Rectal smooth muscle tissue (tissue), 1 donor: ENCODE data around the gene NPLOC4.

Experiments used
- H3K27ac ChIP-seq: one replicate; pipeline ENCODE4 v1.7.0; 2013; ENCODE audit warnings: low read depth, low read length, inconsistent platforms
- H3K27me3 ChIP-seq: one replicate; pipeline ENCODE4 v1.7.0; 2013; ENCODE audit warnings: low read length; ENCODE audit not compliant: control insufficient read depth, insufficient read depth
- H3K36me3 ChIP-seq: one replicate; pipeline ENCODE4 v1.7.0; 2013; ENCODE audit warnings: low read length; ENCODE audit not compliant: control insufficient read depth, insufficient read depth
- H3K4me1 ChIP-seq: one replicate; pipeline ENCODE4 v1.7.0; 2013; ENCODE audit warnings: low read length; ENCODE audit not compliant: control insufficient read depth, insufficient read depth
- H3K4me3 ChIP-seq: one replicate; pipeline ENCODE4 v1.7.0; 2013; ENCODE audit warnings: low read length
- H3K9ac ChIP-seq: one replicate; pipeline ENCODE4 v1.7.0; 2013; ENCODE audit warnings: low read length

Gene NPLOC4

DNA sequence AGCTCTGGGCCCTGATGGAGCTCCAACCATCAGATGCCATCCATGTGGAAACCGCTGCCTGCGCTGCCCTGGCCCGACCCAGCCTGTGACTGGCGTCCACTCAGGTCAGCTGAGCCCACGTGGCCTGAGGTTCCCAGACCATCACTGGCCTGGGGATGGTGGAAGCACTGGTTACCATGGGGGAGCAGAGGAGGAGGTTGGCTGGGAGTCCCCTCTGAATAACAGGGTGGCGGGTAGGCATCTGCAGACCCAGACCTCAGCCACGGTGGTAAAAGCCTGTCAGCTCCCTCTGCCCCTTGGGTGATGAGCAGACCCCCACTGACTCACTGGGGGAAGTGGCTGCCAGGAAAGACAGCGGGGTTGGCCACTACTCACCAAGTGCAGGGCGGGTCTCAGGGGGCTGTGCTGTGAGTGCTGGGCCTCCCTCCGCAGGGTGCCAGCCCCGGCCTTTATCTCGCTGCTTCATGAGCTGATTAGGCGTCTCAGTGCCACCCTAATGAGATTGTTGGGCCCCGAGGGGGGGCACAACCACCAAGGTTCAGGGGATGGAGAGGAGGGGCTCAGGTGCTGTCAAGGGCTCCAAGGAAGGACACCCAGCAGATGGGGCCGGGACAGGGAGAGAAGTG, 19.3 kb upstream of the NPLOC4 start, which contains the start of gene PDE6G:
TSS of gene PDE6G (minus strand) at position 425 of the 626 bp plus-strand sequence. CDS start 3,237 bp downstream, outside the sequence.
- Histone ChIP-seq H3K27me3 (no peaks in the 10 kb centered on the region), H3K9ac (no peak within 1 kb of the TSS), H3K4me3 (no peak within 1 kb of the TSS), H3K27ac (no peak within 1 kb of the TSS), H3K4me1 (no peaks in the 10 kb centered on the region), H3K36me3 (no peaks in the 10 kb centered on the region)

GRCh38 chr17:81655378-81656117, 18.6 kb upstream of the NPLOC4 start:
- Histone ChIP-seq H3K4me1 (no peaks in the 10 kb centered on the region), H3K27ac (no peak overlapping the region), H3K27me3 (no peaks in the 10 kb centered on the region), H3K36me3 (no peaks in the 10 kb centered on the region), H3K9ac (no peak overlapping the region), H3K4me3 (no peak overlapping the region)

DNA sequence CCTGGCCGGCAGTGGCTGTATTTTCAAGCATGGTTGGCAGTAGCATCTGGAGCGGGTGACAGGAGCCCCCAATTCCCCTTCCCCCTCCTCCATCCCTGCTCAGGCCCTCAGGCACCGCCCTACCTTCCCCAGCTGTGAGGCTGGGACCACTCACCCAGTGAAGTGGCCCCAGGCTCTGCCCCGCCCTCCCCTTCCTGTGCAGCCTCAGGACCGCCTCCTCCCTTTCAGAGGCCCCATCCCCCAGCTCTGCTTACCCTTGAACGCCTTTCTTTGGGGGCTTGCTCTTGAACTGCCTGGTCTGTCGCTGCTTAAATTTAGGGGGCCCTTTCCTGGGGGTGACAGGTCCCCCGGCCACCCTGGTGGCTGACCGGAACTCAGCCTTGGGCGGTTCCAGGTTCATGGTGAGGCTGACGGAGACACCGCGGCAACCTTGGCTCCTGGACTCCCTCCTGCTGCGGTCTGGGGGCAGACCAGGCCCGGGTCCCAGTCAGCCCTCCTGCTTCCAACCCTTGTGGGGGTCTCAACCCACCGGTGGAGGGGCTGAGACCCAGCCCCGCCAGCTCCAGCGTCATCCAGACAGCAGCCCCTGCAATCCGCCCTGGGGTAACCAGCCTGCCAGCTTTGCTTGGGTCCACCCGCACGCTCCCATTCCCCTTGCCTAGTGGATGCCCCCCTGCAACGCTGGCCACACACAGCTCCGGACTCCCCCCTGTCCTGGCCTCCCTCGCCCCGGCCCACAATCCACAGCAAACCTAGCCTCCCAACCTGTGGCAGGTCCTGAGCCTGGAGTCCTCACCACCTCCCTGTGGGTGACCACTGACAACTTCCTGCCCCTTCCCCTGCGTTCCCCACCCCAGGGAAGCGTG, 16.2 kb upstream of the NPLOC4 start:
- H3K4me1 ChIP-seq = no peaks in the 10 kb centered on the region
- no peak overlapping the region for H3K27ac ChIP-seq
- no peak overlapping the region for H3K9ac ChIP-seq
- no peaks in the 10 kb centered on the region for H3K36me3 ChIP-seq
- H3K4me3 ChIP-seq = no peak overlapping the region
- peaks cover 11% of the 10 kb centered on the region for H3K27me3 ChIP-seq

- Histone ChIP-seq H3K27ac (no peak overlapping the region), H3K27me3 (peaks cover 18% of the 10 kb centered on the region), H3K4me3 (no peak overlapping the region), H3K36me3 (no peaks in the 10 kb centered on the region), H3K4me1 (no peaks in the 10 kb centered on the region), H3K9ac (no peak overlapping the region)
These were observed 14.8 kb upstream of the NPLOC4 start for GRCh38 chr17:81651692-81652091.

GRCh38 chr17:81650951-81651350, 14.0 kb upstream of the NPLOC4 start:
- Histone ChIP-seq H3K4me1 (no peaks in the 10 kb centered on the region), H3K27ac (no peak overlapping the region), H3K4me3 (no peak overlapping the region), H3K9ac (no peak overlapping the region), H3K36me3 (no peaks in the 10 kb centered on the region), H3K27me3 (peaks cover 18% of the 10 kb centered on the region)

DNA sequence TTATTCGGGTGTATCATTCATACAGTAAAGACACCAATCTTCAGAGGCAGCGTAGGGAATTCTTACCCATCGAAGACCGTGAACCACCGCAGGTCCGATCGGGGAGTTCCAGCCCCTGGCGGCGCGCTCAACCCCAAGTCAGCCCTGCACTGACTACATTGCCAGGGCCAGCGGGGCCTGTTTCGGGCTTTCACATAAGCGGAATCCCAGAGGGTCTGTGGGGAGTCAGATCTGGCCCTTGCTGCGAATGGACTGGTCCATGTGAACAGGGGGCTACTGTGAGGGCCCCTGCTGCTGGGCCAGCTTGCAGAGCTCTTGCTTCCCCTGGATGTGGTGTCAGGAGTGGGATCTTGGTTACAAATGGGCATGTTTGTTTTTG, 11.8 kb upstream of the NPLOC4 start:
- no peaks in the 10 kb centered on the region for H3K4me1 ChIP-seq
- no peak overlapping the region for H3K27ac ChIP-seq
- no peak overlapping the region for H3K4me3 ChIP-seq
- H3K27me3 ChIP-seq = peaks cover 18% of the 10 kb centered on the region
- no peaks in the 10 kb centered on the region for H3K36me3 ChIP-seq
- no peak overlapping the region for H3K9ac ChIP-seq

DNA sequence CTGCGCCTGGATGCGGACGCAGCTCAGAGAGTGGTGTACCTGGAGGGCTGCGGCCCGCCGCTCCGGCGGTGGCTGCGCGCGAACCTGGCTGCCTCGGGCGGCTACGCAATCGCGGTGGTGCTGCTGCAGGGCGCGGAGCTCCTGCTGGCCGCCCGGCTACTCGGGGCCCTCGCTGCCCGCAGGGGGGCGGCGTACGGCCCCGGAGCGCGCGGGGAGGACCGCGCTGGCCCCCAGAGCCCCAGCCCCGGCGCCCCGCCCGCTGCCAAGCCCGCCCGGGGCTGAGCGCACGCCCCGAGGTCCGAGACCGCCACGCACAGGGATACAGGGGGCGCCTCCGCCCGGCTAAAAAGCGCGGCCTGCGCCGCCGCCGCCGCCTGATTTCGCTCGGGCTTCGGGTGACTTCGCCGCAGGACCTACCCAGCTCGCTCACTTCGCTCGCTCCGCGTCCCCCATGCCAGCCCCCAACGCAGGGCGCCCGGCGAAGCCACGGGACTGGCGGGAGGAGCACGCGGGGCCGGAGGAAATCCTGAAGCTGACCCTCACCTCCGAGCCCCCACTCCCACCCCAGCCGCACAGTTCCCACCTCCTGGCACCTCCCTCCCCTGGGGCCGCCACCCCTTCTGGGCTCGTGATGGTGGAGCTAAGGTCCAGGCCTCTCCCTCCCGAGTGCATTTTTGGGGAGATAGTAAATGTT, 11.2 kb upstream of the NPLOC4 start:
- peaks cover 18% of the 10 kb centered on the region for H3K27me3 ChIP-seq
- H3K4me1 ChIP-seq = no peaks in the 10 kb centered on the region
- no peak overlapping the region for H3K4me3 ChIP-seq
- H3K9ac ChIP-seq = no peak overlapping the region
- no peak overlapping the region for H3K27ac ChIP-seq
- H3K36me3 ChIP-seq = no peaks in the 10 kb centered on the region

- no peaks in the 10 kb centered on the region for H3K36me3 ChIP-seq
- no peak overlapping the region for H3K27ac ChIP-seq
- H3K27me3 ChIP-seq = peaks cover 18% of the 10 kb centered on the region
- H3K9ac ChIP-seq = no peak overlapping the region
- no peak overlapping the region for H3K4me3 ChIP-seq
- no peaks in the 10 kb centered on the region for H3K4me1 ChIP-seq
These were observed 10.7 kb upstream of the NPLOC4 start for GRCh38 chr17:81647640-81648012.

DNA sequence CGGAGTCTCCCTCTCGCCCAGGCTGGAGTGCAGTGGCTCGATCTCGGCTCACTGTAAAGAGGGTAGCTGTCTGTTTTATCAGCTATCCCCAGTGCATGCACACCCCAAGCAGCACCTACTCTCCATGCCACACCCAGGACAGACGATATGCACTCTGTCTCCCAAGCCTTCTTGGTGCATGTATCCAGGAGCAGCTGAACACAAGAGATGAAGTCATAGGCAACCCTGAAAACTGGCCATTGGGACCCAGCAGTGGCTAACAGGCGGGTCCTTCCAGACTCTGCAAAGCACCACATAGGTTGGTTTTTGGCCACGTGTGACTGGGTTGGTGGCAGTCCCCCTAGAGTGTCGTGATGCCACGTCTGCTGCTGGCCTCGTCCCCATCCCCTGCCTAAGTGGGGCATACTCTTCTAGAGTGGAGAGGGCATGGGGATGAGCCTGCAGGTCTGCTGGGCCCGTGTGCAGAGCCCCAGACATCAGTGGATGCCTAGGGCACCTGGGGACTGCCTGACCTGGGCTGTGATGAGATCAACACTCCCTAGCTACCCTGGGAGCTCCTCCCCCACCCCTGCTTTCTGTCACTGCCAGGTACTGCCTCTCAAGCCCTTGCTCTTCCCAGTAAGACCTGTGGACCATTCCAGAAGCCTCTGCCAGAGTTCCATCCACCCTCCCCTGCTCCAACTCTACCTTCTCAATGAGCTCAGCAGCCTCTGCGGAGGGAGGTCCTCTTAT, 10.1 kb upstream of the NPLOC4 start:
- Histone ChIP-seq H3K36me3 (no peaks in the 10 kb centered on the region), H3K27me3 (peaks cover 18% of the 10 kb centered on the region), H3K4me1 (no peaks in the 10 kb centered on the region), H3K9ac (no peak overlapping the region), H3K4me3 (no peak overlapping the region), H3K27ac (no peak overlapping the region)

- Histone ChIP-seq H3K36me3 (no peaks in the 10 kb centered on the region), H3K4me1 (no peaks in the 10 kb centered on the region), H3K27me3 (peaks cover 18% of the 10 kb centered on the region), H3K9ac (no peak overlapping the region), H3K27ac (no peak overlapping the region), H3K4me3 (no peak overlapping the region)
These were observed 8.4 kb upstream of the NPLOC4 start for GRCh38 chr17:81644976-81645952.

- H3K36me3 ChIP-seq = no peaks in the 10 kb centered on the region
- H3K4me3 ChIP-seq = no peak overlapping the region
- H3K27me3 ChIP-seq = peaks cover 14% of the 10 kb centered on the region
- H3K9ac ChIP-seq = no peak overlapping the region
- no peaks in the 10 kb centered on the region for H3K4me1 ChIP-seq
- no peak overlapping the region for H3K27ac ChIP-seq
These were observed 7.6 kb upstream of the NPLOC4 start for GRCh38 chr17:81644496-81644895.
